Fibroblast of pulmonary artery (primary cell): Measurements from ENCODE around the gene MTMR6.

Experiments used
- DNase-seq: peaks from one replicate; pipeline ENCODE4 v3.0.0-alpha.2; 2010; ENCODE audit warnings: low read depth
- H3K4me3 ChIP-seq: replicated peaks from 2 replicates; pipeline ENCODE4 v1.5.1; 2011; ENCODE audit warnings: low read depth, mild to moderate bottlenecking, control low read depth, low read length, moderate library complexity
- CTCF ChIP-seq: IDR thresholded peaks from 2 replicates; pipeline ENCODE4 v1.5.1; 2011; ENCODE audit warnings: mild to moderate bottlenecking, control low read depth, low read length, inconsistent platforms; ENCODE audit errors: missing control alignments

MTMR6 gene

GRCh38 chr13:25225970-25226369 is 61.3 kb downstream of the MTMR6 start:
- no peak overlapping the region for H3K4me3 ChIP-seq
- DNase-seq: no peak
- TF ChIP-seq CTCF: no peak

GRCh38 chr13:25224151-25224550 is 63.1 kb downstream of the MTMR6 start:
- H3K4me3 ChIP-seq: no peak overlapping the region
- DNase-seq: no peak
- no peak for TF ChIP-seq CTCF

GRCh38 chr13:25222740-25223139 is 64.5 kb downstream of the MTMR6 start:
- no peak for DNase-seq
- H3K4me3 ChIP-seq: no peak overlapping the region
- no peak for TF ChIP-seq CTCF

GRCh38 chr13:25218019-25218418 is 69.3 kb downstream of the MTMR6 start:
- no peak for TF ChIP-seq CTCF
- no peak for DNase-seq
- H3K4me3 ChIP-seq: no peak overlapping the region

- no peak overlapping the region for H3K4me3 ChIP-seq
- peak; percentile 45 for DNase-seq
- TF ChIP-seq CTCF: no peak
Observed at GRCh38 chr13:25217023-25217885, 70.0 kb downstream of the MTMR6 start.

- no peak for TF ChIP-seq CTCF
- H3K4me3 ChIP-seq: no peak overlapping the region
- no peak for DNase-seq
Observed at GRCh38 chr13:25215253-25215575, 72.1 kb downstream of the MTMR6 start.
